Measurements from ENCODE around the gene SLC16A11.

SLC16A11 gene

DNA sequence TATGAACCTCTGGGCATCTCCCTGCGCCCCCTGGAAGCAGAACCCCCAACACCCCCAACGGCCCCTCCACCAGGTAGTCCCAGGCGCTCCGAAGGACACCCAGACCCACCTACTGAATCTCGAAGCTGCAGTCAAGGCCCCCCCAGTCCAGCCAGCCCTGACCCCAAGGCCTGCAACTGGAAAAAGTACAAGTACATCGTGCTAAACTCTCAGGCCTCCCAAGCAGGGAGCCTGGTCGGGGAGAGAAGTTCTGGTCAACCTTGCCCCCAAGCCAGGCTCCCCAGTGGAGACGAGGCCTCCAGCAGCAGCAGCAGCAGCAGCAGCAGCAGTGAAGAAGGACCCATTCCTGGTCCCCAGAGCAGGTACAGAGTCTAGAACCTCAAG lies 19.5 kb downstream of the SLC16A11 start:
- DNase-seq: no peak

DNA sequence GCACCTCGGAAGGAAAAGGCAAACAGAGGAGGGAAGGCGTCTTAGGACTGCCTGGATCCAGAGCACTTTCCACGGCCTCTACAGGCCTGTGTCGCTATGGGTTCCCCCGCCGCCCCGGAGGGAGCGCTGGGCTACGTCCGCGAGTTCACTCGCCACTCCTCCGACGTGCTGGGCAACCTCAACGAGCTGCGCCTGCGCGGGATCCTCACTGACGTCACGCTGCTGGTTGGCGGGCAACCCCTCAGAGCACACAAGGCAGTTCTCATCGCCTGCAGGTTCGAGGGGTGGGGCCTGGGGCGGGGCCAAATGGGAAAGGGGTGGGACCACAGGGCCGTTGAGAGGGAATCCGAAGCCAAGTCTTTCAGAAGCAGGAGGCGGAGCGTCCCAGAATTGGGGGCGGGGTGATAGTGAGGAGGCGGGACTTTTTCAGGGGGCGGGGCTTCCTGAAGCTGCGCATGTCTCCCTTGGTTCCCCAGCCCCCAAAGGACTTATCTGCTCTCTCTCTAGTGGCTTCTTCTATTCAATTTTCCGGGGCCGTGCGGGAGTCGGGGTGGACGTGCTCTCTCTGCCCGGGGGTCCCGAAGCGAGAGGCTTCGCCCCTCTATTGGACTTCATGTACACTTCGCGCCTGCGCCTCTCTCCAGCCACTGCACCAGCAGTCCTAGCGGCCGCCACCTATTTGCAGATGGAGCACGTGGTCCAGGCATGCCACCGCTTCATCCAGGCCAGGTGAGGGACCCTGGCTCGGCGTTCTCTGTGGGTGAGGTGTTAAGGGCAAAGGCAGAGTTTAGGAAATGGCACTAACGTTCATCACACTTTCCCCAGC lies 20.1 kb downstream of the SLC16A11 start:
- no peak for DNase-seq

DNA sequence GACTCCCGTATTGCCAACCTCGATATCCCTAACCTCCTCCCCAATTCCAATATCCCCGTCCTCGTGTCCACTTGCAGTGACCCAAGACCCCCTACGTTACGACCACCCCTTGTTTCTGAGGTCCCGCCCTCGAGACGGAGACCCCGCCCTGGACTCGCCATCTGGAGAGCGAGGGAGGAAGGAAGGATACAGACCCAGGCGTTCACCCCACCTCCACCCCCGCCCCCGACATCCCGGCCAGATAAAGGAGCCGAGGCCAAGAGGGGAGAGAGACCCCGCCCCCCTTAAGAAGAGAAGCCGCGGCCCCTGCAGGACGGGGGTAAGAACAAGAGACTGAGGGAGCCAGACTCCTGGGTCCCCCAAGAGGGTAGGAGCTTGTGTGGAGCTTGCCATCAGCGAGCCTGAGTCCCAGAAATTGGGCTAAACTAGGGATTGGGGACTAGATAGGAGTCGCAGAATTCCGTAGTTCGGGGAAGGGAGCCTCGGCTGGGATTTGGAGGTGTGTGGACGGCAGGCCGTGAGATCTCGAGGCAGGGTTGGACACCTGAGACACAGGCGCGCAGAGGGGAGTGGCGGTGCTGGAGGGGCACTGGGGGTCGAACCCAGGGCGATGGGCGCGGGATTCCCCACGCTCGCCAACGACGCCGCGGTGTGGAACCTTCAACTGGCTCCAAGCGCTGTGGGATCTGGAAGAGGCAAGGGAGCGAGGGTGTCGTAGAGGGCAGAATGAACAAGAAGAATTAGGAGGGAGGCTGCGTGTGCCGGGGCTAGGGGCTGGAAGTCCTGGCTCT lies 20.9 kb downstream of the SLC16A11 start, which contains the start of gene BCL6B:
TSS of gene BCL6B (plus strand) at position 270 of the 791 bp plus-strand sequence. CDS start 622 bp downstream, outside the sequence.
- no peak for DNase-seq

DNA sequence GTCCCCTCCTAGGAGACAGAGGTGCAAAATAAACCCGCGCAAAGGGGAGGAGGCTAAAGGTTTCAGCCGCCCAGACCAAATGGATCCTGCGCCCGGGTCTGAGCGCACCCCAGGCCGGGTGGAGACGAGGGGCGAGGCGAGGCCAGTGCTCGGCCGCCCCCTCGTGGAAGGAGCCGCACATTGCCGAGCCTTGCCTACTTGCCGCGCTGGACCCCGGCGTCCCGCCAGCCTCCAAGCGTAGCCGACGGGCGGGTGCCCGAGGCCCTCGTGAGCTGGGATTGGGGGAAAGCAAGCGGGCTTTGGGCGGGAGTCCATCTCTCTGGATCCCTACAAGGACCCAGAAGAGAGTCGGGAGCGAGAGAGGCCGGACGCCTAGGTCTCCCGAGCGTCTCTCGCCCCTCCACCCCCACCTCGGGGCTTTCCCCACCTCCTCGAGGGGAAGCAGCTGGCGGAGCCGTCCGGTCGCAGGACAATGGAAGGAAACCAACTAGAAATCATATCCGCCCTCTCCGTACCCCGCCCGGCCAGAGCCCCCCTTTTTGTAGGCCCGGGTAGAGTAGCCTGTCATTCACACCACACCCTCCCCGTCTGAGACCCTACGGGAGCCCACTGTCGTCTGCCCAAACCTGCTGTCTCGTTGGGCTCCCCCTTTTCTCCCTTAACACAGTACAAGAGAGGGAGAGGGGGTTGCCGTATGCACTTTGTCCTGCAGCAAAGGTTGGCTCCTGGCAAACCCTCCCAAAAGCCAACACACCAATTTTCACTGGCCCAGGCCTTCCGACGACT lies 21.7 kb downstream of the SLC16A11 start:
- peak; percentile 72 for DNase-seq

DNA sequence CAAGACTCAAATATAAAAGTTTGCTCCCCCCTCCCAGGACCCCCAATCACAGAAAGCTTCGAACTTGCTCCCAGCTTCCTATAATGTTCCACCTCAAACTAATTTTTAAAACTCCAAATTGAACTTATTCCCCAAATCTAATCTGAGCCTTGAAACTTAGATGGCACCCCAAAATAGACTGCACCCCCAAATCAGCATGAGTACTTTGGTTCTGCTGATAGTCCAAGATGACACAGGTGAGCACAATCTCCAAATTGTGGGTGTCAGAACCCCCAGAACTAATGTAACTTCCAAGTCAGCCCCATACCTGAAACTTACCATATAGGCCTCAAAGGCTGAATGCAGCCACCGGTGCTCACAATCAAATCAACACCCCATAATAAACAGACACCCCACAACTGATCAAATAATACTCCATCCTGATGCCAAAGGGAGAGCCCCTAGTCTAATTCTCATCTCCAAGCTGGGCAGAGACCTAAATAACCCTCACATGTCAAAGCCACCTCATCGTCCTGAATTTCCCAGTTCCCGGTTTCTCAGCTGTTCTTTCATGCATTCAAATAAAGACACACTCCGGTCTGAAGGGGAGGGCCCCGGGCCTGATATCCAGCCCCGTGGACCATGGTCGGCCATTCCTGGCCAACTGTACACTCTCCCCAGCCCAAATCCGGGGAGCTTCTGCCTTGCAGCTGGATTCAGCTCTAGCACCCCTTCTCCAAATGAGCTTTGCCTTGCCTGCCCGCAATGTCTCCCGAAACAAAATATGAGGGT lies 22.8 kb downstream of the SLC16A11 start:
- DNase-seq: no peak

DNA sequence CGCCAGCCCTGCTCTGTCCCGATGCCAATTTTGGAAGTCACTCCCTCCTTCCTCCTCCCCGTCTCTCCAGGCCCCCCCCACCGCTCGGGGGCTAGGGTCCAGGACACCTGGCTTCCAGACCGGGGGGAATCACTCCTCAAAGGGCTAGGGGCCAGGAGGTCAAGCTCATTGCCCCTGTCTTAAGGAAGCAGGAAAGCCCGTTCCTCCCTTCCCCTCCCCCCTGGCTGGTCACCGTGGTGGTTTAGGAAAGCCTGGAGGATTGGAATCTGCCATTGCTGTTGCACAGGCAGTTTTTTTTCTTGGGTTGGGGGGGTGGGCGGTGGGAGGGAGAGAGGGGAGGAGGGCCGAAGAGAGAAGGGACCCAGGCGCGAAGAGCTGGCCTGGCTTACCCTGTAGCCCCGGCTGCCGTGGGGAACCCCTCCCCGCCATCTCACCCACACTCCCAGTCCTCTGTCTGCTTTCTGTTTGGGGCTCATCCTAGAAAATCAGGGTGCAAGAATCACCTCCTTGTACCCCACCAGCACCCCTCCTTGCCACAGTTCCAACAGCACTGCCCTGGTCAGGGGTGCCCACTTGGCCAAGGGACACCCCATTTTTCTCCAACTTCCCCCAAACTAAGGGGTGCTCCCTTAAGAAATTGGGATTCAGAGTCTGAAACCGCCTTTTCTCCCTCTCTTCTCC lies 23.9 kb downstream of the SLC16A11 start:
- peak; percentile 48 for DNase-seq

DNA sequence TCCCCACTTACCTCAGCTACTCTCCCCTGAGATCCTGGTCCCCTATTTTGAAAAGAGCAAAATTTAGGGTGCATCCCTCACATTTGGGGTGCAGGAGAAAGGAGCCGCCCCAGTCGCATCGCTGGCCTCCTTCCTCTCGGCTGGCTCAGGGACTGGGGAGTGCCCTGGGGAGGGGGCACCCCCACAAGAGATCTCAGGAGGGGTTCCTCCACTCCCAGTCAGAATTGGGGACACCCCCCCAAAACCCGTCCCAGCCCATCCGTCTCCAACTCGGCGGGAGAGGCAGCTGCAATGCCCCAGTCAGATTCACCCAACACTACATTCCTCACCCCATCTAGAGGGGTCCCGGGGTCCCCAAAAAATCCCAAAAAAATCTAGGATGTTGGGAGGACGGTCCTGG lies 24.5 kb downstream of the SLC16A11 start:
- DNase-seq: no peak

DNA sequence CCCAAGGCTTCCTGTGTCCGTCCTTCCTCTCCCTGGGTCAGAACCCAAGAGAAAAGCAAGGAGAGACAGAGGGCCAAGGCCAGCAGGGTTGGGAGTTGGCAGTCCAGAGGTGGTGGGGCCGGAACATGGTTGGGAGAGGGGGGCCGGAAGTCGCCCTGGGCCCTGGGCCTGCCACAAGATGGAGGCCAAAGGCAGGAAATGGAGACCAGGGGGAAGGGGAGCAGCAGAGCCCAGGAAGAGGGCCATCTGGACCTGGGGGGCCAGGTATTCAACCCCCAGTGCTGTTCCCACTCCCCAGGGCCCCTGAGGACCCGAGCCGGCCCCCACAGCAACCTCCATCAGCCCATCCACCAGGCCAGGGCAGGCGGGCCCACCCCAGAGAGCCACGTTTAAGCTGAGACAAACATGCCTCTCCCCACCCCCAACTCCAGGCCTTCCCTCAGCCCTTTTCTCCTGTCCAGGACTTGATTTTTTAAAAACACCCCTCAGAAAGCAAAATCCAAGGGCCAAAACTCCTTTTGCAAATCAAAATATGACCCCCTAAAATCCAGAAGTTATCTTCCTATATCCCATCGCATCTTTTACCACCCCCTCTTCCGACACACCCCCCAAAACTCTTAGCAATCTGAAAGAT lies 25.4 kb downstream of the SLC16A11 start:
- no peak for DNase-seq

DNA sequence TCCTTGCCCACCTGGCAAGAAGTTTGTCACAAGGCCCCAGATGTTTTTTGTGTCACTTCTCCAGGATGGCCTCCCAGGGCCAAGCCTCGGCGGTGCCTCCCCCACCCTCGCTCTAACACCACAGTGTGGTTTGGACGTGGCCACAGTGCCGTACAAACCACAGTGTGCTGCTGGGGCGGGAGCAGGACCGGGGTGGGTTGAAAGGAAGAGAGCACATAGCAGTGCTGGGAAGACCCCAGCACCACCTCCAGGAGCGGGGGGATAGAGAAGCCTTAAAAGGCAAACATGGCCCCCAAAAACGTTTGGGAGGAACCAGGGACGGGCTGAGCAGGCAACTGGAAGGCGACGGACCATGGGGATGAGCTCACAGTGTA lies 26.1 kb downstream of the SLC16A11 start:
- no peak for DNase-seq

DNA sequence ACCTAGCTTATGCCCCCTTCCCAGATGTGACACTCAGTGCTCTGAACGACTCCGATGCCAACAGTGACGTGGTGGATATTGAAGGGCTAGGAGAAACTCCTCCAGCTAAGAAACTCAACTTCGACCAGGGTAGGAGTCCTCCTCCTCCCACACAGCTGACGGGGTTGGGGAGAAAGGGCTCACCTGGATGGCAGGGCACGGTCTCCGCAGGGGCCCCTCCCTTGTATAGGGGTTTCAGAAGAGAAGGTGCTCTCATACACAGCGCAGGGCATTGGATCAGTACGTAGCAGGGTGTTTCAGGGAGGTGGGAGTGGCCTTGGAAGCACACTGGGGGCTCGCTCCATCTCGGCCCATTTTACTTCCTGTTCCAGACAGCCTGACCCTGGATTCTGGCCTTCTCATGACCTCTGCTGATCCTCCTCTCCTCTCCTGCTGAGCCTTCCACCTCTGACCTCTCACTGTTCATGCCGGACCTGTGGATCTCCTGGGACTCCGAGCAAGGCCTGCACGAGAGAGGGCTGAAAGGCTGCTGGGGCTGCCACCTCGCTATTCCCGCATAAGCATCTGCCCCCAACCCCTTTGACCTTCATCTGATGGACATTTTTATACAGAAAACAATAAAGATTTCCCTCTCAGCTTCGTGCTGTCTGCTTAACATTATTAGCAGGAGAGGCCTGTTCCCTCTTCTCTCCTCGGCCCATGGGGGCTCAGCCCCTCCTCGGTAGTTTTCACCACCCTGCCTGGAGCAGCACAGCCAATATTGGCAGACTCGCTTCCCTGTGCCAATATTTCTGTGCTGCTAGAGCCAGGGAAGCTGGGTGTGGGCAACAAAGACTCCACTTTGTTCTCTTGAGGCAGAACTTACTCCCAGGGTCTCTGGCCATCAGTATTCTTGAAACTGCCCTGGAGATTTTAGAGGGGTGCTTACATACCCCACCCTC lies 26.7 kb downstream of the SLC16A11 start:
- DNase-seq: no peak

DNA sequence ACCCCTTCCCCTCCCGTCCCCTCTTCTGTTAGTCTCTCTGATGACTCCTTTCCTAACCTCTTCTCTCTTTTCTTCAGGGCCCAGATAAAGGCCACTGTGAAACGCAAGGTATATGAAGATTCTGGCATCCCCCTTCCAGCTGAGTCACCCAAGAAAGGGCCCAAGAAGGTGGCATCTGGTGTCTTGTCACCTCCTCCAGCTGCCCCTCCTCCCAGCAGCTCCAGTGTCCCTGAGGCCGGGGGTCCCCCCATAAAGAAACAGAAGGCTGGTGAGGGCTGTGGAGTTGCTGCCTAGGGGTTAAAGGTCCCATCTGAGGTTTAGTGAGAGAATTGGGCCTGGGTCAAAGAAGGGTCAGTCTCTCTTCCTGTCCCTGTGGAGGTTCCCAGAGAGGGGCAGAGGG lies 27.5 kb downstream of the SLC16A11 start:
- DNase-seq: no peak

DNA sequence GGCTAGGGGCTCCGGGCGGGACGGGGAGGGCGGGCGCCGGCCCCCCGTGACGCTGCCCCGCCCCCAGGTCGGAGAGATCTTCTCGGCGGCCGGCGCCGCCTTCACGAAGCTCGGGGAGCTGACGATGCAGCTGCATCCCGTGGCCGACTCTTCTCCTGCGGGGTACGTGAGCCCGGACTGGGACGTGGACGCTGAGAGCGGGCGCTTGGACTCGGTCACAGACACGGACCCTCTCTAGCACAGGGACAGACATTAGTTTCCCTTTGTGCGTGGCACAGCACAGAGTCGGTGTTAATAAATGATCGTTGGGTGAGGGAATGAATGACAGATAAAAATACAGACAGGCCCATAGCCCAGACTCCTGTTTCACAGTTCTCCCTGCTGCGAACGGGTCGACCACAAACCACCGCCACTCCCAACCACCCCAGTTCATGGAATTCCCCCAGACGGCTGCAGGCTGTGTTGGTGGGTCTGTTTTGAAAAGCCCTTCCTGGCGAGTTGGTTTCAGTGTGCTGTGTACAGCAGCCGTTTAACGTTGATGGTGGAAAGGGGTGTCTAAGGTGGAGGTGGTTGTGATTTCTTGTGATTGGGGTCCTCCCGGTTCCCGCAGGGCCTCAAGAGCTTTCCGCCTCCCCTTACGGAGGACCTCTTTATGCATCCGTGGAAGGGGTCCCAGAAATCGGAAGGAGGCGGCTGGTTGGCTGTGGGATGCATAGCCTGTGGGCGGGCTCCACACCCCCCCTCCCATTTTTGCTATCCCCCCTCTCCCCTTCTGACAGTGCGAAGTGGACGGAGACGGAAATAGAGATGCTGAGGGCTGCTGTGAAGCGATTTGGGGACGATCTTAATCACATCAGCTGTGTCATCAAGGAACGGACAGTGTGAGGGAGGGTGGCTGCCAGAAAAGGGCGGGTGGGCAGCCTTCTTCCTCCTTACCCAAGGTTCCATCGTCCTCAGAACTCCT lies 28.6 kb downstream of the SLC16A11 start:
- no peak for DNase-seq

DNA sequence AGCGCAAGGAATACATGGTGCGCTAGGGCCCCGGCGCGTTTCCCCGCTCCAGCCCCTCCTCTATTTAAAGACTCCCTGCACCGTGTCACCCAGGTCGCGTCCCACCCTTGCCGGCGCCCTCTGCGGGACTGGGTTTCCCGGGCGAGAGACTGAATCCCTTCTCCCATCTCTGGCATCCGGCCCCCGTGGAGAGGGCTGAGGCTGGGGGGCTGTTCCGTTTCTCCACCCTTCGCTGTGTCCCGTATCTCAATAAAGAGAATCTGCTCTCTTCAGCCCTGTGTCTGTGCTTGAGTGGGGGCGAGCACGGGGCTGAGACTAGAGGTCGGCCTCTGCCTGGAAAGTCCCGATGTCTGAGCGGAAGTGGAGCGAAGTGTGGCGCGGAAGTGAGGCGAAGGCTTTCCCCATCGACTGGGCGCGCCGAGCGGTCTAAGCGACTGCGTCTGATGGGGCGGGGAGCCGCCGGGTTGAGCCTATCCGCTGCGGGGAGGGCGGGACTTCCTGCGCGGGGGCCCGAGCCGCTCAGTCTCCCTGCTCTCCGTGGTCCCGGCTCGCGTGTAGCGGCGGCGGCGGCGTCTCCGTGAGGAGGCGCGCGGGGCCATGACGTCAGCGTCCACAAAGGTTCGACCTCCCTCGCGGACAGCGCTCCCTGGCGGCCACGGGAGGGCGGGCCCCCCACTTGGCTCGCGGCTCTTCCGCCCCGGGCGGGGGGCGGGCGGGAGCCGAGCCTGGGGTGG lies 29.5 kb downstream of the SLC16A11 start:
- peak; percentile 91 for DNase-seq

DNA sequence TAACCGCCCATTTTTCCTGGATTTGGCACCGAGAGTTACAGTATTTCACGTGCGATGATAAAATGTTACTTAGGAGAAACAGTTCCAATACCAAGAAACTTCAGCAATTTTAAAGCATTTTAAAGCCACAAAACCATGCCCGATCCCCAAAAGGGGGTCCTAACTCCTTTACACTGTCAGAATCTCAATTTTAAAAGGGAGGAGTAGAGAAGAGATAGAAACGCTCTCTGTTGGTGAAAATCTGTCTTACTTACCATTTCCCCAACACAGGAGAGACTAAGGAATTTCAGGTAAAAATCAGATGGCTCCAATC lies 32.0 kb downstream of the SLC16A11 start:
- no peak for DNase-seq

DNA sequence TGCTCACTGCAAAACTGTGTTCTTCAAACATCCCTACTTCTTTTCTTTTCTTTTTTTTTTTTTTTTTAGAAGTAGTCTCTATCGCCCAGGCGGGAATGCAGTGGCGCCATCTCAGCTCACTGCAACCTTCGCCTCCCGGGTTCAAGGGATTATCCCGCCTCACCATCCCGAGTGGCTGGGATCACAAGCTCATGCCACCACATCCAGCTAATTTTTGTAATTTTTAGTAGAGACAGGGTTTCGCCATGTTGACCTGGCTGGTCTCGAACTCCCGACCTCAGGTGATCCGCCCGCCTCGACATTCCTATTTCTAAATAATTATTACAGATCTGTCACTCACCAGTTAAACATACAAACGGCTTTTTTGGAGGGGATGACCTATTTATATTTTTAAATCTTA lies 32.5 kb downstream of the SLC16A11 start:
- no peak for DNase-seq

DNA sequence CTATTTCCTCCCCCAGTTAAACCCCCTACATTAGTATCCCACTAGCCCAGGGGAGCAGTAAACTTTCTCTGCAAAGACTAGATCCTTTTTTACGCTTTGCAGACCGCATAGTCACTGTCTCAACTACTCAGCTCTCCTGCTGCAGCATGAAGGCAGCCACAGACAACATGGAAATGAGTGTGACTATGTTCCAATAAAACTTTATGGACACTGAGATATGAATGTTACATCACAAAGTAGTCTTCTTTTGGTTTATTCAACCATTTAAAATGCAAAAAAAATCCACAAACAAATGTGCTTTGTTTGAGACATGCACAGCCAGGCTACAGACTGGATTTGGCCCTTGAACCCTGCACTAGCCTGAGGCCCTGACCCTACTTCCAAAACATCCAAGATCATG lies 33.4 kb downstream of the SLC16A11 start:
- no peak for DNase-seq

DNA sequence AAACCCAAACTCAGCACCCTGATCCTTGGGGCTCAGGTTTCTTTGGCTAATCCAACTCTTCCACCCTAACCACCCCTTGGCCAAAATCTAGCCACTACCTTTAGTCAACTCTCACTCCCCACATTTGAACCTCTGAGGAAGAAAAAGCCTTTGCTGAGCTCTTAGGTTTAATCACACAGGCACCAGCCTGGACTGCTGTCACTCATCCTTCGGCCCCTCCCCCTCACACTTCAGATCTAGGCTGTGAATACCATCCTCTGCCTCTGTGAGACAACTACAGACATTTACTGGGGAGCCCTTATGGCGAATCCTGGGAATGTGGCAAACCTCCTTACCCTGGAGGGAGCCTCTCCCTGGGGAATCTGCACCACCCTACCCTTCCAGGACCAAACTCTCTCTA lies 36.7 kb downstream of the SLC16A11 start:
- no peak for DNase-seq

DNA sequence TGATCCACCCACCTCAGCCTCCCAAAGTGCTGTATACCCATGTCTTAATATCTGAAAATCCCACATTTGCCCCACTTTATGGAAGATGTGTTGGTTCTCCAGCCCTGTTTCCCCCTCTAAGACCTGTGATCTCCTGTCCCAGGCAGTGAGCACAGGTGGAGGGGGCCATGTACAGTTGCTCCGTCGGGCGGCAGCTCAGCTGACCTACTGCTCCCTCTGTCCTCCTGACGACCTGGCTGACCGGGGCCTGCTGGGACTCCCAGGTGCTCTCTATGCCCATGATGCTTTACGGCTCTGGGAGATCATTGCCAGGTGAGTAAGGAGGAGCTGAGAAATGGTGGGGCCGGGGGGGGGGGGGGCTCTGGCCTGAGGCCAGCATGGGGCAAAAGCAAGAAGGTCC lies 38.2 kb downstream of the SLC16A11 start:
- DNase-seq: no peak
